AG04449 (cell line): ENCODE measurements around the gene P3H3.

Experiments
- CTCF ChIA-PET: fragments of 350-600 bp; formaldehyde crosslinking; extraction: SDS; loops from one replicate; lab custom pipeline; 2021; ENCODE audit warnings: antibody characterized with exemption; lab: Yijun Ruan, JAX
- POLR2A ChIA-PET: fragments of 400-600, 350-600 bp; formaldehyde crosslinking; extraction: SDS; loops from one replicate; lab custom pipeline; 2020; ENCODE audit warnings: antibody characterized with exemption, inconsistent platforms; lab: Yijun Ruan, JAX
- DNase-seq: peaks from one replicate; pipeline ENCODE4 v3.0.0-alpha.2; 2010; ENCODE audit warnings: low read depth, low spot score
- H3K4me3 ChIP-seq: 2 replicates; pipeline ENCODE4 v1.5.1; 2011; ENCODE audit warnings: low read depth, mild to moderate bottlenecking, control low read depth, low read length
- CTCF ChIP-seq: IDR thresholded peaks from one replicate; pipeline ENCODE4 v1.5.1; 2011; ENCODE audit warnings: mild to moderate bottlenecking, moderate library complexity, low read length, control low read depth, inconsistent platforms; ENCODE audit not compliant: insufficient read depth; ENCODE audit errors: missing control alignments

Gene P3H3

DNA sequence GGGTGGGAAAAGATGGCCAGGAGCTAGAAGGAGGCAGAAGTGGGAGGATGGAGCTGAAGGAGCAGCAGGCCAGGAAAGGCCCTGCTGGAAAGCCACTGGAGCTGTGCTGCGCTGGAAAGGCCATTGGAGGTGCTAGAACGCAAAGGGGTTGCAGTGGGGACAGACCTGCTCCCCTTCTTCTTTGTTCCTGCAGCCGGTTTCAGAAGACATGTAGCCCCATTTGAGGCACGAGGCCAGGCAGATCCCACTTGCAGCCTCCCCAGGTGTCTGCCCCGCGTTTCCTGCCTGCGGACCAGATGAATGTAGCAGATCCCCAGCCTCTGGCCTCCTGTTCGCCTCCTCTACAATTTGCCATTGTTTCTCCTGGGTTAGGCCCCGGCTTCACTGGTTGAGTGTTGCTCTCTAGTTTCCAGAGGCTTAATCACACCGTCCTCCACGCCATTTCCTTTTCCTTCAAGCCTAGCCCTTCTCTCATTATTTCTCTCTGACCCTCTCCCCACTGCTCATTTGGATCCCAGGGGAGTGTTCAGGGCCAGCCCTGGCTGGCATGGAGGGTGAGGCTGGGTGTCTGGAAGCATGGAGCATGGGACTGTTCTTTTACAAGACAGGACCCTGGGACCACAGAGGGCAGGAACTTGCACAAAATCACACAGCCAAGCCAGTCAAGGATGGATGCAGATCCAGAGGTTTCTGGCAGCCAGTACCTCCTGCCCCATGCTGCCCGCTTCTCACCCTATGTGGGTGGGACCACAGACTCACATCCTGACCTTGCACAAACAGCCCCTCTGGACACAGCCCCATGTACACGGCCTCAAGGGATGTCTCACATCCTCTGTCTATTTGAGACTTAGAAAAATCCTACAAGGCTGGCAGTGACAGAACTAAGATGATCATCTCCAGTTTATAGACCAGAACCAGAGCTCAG, 8.8 kb upstream of the P3H3 start:
- ChIA-PET POLR2A (no interaction called here), CTCF (interaction anchor here (2.1 to 17.9 kb wide), 3 partner anchors 8 to 66 kb away, joined by 11 to 304 read pairs (median 12); partner anchors contain the start of genes MLF2 and PTMS)
- no peak for TF ChIP-seq CTCF
- no peak overlapping the region for H3K4me3 ChIP-seq
- DNase-seq: no peak

GRCh38 chr12:6820166-6820565, 8.0 kb upstream of the P3H3 start:
- H3K4me3 ChIP-seq: no peak overlapping the region
- CTCF ChIA-PET: interaction anchor here (1.2 to 17.9 kb wide), 5 partner anchors 9 to 84 kb away, joined by 4 to 304 read pairs (median 11); partner anchors contain the start of genes MLF2 and PTMS
- TF ChIP-seq CTCF: no peak
- no peak for DNase-seq
- POLR2A ChIA-PET: interaction anchor here (0.7 kb wide), 1 partner anchor 87 kb away, joined by 3 read pairs; no protein-coding TSS in a partner anchor

GRCh38 chr12:6821591-6822425, 6.4 kb upstream of the P3H3 start, which contains the start of gene GPR162:
TSS of gene GPR162 (plus strand) at chr12:6821821. CDS start at chr12:6823899, 2,078 bp downstream.
- POLR2A ChIA-PET: interaction anchor here (0.8 to 1.5 kb wide), 6 partner anchors 9 to 131 kb away, joined by 3 to 14 read pairs (median 4); partner anchors contain the start of genes COPS7A, MLF2 and PTMS
- DNase-seq: no peak
- H3K4me3 ChIP-seq: peak within 1 kb of the TSS; percentile 62
- TF ChIP-seq CTCF: no peak
- CTCF ChIA-PET: interaction anchor here (0.7 to 17.9 kb wide), 10 partner anchors 11 to 201 kb away, joined by 3 to 316 read pairs (median 12); partner anchors contain the start of genes CDCA3, GNB3, MLF2 and PTMS

- no peak for DNase-seq
- POLR2A ChIA-PET: interaction anchor here (0.8 to 1.5 kb wide), 3 partner anchors 56 to 70 kb away, joined by 3 to 14 read pairs (median 4); partner anchors contain the start of genes MLF2 and PTMS
- peak overlapping the region; percentile 62 for H3K4me3 ChIP-seq
- TF ChIP-seq CTCF: no peak
- CTCF ChIA-PET: interaction anchor here (1.2 to 17.9 kb wide), 9 partner anchors 11 to 202 kb away, joined by 3 to 316 read pairs (median 51); partner anchors contain the start of genes CDCA3, GNB3, MLF2 and PTMS
Observed at GRCh38 chr12:6822426-6823135, 5.6 kb upstream of the P3H3 start.
